Body of pancreas (tissue), 4 donors: ENCODE results near the gene IQCE. TPM values are rescaled to one million over a fixed set of nuclear protein-coding genes. Genes with fewer than 3 reads are reported as not detected.

ENCODE experiments used
- ATAC-seq: fragments of 150-250 bp; one replicate; pipeline ENCODE4 v1.9.1; 2016
- DNase-seq, 4 donors: peaks; one replicate each; pipeline ENCODE4 v3.0.0-alpha.2; 2019
- H3K27ac ChIP-seq, 4 donors: fragments of 200-600 bp; sonication (generic); 1 replicate in 3 of 4; 2 replicates in 1 of 4; pipeline versions ENCODE4 v1.5.1 to v1.6.1; 2016 to 2019; ENCODE audit warnings: mild to moderate bottlenecking in 1 of 4, mixed read lengths in 1 of 4, moderate library complexity in 1 of 4
- H3K27me3 ChIP-seq, 2 donors: fragments of 200-600 bp; sonication (generic); one replicate each; pipeline ENCODE4 v1.6.0; 2016; ENCODE audit warnings: mild to moderate bottlenecking in 1 of 2
- H3K36me3 ChIP-seq, 2 donors: fragments of 200-600 bp; sonication (generic); replicated peaks in 1 of 2; 2 replicates each; pipeline ENCODE4 v1.5.1; 2016; ENCODE audit warnings: low read depth in 2 of 2; ENCODE audit not compliant: insufficient read depth in 1 of 2
- H3K4me1 ChIP-seq: fragments of 200-600 bp; sonication (generic); one replicate; pipeline ENCODE4 v1.6.0; 2016
- H3K4me3 ChIP-seq, 2 donors: fragments of 200-600 bp; sonication (generic); 1 replicate in 1 of 2; 2 replicates in 1 of 2; pipeline ENCODE4 v1.5.1; 2016 to 2019
- H3K9me3 ChIP-seq, 3 donors: fragments of 200-600 bp; sonication (generic); 1 replicate in 2 of 3; 2 replicates in 1 of 3; pipeline ENCODE4 v1.5.1; 2016
- POLR2A ChIP-seq, 3 donors: fragments of 450-650 bp; IDR thresholded peaks; one replicate each; pipeline ENCODE4 v1.6.1; 2016; ENCODE audit warnings: antibody characterized with exemption in 3 of 3, mild to moderate bottlenecking in 2 of 3
- WGBS, 2 donors: methylation state at CpG; one replicate each; pipeline ENCODE4 v1.1.5; 2017; 5-methylcytosine and 5-hydroxymethylcytosine counted together
- intact Hi-C: fragments of 100-400 bp; cut with DNase I; formaldehyde crosslinking; loops from one replicate; pipeline ENCODE4 v1.15.1; 2023
- total RNA-seq, 2 donors: library from RNA; depleted of rRNA; stranded (reverse); fragments of >200 nt; gene quantifications; one replicate each; pipeline ENCODE4 v1.1.0, GENCODE V29; 2016
- TF ChIP-seq, protein P1 (sequence below), 7 experiments: fragments of 450-650 bp in 4 of 7; fragments of 200-600 bp in 3 of 7; sonication (generic) in 3 of 7; IDR thresholded peaks; one replicate each; pipeline ENCODE4 v1.5.1; 2016 to 2019; ENCODE audit warnings: antibody characterized with exemption in 7 of 7

The IQCE gene
- total RNA-seq, 2 donors from 2014 or later, result 7.8 to 73.2 TPM

GRCh38 chr7:2644220-2644561 lies 85.4 kb downstream of the IQCE start:
- intact Hi-C loops, result no loop called here
- H3K4me3 ChIP-seq, result no peak overlapping the region
- 87 to 89% methylated on average over 3 to 6 of the region's 6 CpGs for WGBS, 2 donors
- H3K4me1 ChIP-seq, result peaks cover 35% of the 10 kb centered on the region
- DNase-seq (no peak), ATAC-seq (no peak)
- no peak overlapping the region for H3K27ac ChIP-seq
- TF ChIP-seq, protein P1, sequence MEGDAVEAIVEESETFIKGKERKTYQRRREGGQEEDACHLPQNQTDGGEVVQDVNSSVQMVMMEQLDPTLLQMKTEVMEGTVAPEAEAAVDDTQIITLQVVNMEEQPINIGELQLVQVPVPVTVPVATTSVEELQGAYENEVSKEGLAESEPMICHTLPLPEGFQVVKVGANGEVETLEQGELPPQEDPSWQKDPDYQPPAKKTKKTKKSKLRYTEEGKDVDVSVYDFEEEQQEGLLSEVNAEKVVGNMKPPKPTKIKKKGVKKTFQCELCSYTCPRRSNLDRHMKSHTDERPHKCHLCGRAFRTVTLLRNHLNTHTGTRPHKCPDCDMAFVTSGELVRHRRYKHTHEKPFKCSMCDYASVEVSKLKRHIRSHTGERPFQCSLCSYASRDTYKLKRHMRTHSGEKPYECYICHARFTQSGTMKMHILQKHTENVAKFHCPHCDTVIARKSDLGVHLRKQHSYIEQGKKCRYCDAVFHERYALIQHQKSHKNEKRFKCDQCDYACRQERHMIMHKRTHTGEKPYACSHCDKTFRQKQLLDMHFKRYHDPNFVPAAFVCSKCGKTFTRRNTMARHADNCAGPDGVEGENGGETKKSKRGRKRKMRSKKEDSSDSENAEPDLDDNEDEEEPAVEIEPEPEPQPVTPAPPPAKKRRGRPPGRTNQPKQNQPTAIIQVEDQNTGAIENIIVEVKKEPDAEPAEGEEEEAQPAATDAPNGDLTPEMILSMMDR (IDR thresholded peaks at IDR 0.05), result no peak
- no peak for TF ChIP-seq POLR2A (IDR thresholded peaks at IDR 0.05)
- no peaks in the 10 kb centered on the region for H3K27me3 ChIP-seq
- H3K36me3 ChIP-seq, result no peaks in the 10 kb centered on the region
- no peaks in the 10 kb centered on the region for H3K9me3 ChIP-seq

DNA sequence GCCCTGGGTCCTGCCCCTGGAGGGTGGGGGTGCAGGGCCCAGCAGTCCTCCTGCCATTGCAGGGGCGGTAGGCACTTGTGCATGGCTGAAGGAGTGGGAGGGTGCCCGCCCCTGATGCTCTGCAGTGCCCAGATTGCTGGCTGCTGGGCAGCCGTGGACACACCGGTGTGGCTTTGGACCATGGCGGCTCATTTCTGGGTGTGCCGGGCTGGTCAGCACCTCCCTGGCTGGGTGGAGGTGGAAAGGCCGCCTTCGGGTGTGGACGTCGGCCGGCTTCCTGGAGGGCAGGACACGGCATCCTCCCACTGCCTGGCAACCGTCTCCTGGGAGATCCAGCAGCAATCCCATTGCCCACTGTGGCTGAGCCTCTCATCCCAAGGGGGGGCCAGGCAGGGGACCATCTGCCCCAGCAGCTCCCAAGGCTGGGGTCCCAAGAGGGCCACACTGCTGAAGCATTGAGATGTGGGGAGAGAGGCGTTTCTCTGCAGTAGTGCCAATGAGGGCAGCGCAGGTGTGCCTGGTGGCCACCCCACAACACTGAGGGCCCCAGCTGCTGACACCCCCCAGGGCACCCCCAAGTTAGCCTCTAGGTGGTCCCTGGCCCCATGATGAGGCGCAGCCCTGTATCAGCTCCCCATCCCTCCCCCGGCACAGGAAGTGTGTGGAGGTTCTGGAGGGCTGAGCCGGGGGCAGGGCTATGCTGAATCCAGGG lies 85.9 kb downstream of the IQCE start:
- Histone ChIP-seq H3K4me3 (no peak overlapping the region), H3K9me3 (no peaks in the 10 kb centered on the region), H3K27me3 (no peaks in the 10 kb centered on the region), H3K27ac (no peak overlapping the region), H3K4me1 (peaks cover 33% of the 10 kb centered on the region), H3K36me3 (no peaks in the 10 kb centered on the region)
- ATAC-seq (no peak), DNase-seq (no peak)
- intact Hi-C loops, result no loop called here
- TF ChIP-seq, protein P1 (IDR thresholded peaks at IDR 0.05), result no peak
- no peak for TF ChIP-seq POLR2A (IDR thresholded peaks at IDR 0.05)
- 71 to 85% methylated on average over 4 to 16 of the region's 18 CpGs for WGBS, 2 donors

DNA sequence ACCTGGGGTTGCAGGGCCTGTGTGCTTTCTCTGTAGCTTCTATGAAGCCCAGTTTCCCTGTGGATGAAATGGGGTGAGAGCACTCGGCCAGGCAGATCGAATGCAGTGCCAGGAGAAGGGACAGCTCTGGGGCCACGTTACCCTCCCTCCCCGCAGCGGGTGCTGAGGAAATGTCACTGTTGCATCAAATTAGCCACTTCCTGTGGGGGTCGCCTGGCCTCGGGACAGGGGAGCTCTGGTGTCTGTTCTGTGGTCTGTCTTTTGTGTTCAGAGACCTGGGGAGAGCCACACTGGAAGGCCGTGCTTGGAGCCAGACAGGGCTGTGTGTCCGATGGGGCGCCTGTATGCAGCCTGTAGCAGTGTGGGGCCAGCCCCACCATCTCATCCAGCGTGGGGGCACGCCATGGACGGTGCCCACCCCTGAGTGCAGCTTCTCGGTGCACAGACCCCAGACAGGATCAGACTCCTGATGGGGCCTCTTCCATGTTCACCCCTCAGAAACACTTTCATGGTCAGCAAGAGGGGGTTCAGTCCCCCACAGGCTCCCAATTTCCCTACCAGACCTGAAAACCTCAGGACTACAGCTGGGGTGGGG lies 86.6 kb downstream of the IQCE start:
- ATAC-seq, result no peak
- Histone ChIP-seq H3K9me3 (no peaks in the 10 kb centered on the region), H3K4me3 (no peak overlapping the region), H3K27ac (no peak overlapping the region), H3K27me3 (no peaks in the 10 kb centered on the region), H3K36me3 (no peaks in the 10 kb centered on the region), H3K4me1 (peaks cover 28% of the 10 kb centered on the region)
- DNase-seq, result peak in 1 of 4 donors; percentile 32
- 68 to 84% methylated on average over 7 to 14 of the region's 14 CpGs for WGBS, 2 donors
- intact Hi-C loops, result no loop called here
- no peak for TF ChIP-seq POLR2A (IDR thresholded peaks at IDR 0.05)
- TF ChIP-seq, protein P1 (IDR thresholded peaks at IDR 0.05), result no peak

DNA sequence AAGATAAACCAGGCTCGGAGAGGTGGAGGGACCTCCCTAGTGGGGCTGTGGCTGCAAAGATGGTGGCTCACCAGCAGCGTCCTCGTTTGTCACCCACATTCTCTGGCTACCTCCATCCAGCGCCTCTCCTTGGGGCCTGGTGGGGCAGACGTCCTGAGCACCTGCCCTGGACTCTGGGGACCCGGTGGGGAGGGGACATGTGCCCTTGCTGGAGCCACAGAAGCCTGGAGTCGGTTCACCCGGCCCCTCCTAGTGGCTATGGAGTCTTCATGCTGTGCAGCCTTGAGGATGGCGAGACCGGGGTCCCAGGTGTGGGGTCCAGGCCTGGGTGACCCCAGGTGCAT lies 87.5 kb downstream of the IQCE start:
- Histone ChIP-seq H3K27ac (no peak overlapping the region), H3K9me3 (no peaks in the 10 kb centered on the region), H3K36me3 (no peaks in the 10 kb centered on the region), H3K27me3 (no peaks in the 10 kb centered on the region), H3K4me1 (peaks cover 19% of the 10 kb centered on the region), H3K4me3 (no peak overlapping the region)
- intact Hi-C loops, result no loop called here
- DNase-seq, result no peak
- WGBS, 2 donors, result 80 to 81% methylated on average over 1 to 10 of the region's 10 CpGs
- no peak for TF ChIP-seq POLR2A (IDR thresholded peaks at IDR 0.05)
- TF ChIP-seq, protein P1 (IDR thresholded peaks at IDR 0.05), result no peak
- ATAC-seq, result no peak
